ENCODE results near the gene RNF167. TPM values are rescaled to one million over a fixed set of nuclear protein-coding genes. Genes with fewer than 3 reads are reported as not detected.

RNF167 gene
- total and polyA plus RNA-seq, 2 of the 4 experiments (the other 2 are of a cell fraction), result 13.1 to 79.5 TPM

- intact Hi-C loops (cut with micrococcal nuclease) (loop anchor here (1.0 kb wide), 2 partner anchors 18 to 38 kb away; partner anchors contain the start of genes CAMTA2 and SPAG7), in situ Hi-C loops (cut with MboI; ENCODE audit: low sequenced_read_pairs) (no loop called here), dilution Hi-C loops (cut with HindIII; ENCODE audit: low sequenced_read_pairs, unreplicated experiment) (no loop called here)
- peak overlapping the region; percentile 88 for H3K4me2 ChIP-seq (ENCODE audit: low read depth, low read length)
- H3K14ac ChIP-seq (replicated peaks; ENCODE audit: low read depth, low read length), result peak overlapping the region; percentile 98
- peak overlapping the region; percentile 91 for H4K91ac ChIP-seq (ENCODE audit: insufficient read depth, low read depth, low read length)
- ChIA-PET POLR2A (ENCODE audit: unreplicated experiment) (interaction anchor here (0.6 to 3.5 kb wide), 6 partner anchors 8 to 392 kb away, joined by 3 to 19 read pairs (median 6); partner anchors contain the start of genes KIF1C and SPAG7), CTCF (no interaction called here)
- BruUV-seq (replicated peaks), result no TSS peak
- H2BK15ac ChIP-seq (ENCODE audit: low read depth, low read length), result peak overlapping the region; percentile 91; the same call in 1 of the 3 replicates
- H3K4ac ChIP-seq (ENCODE audit: low read depth, low read length), result peak overlapping the region; percentile 97
- TF ChIP-seq RFX5 (IDR thresholded peaks at IDR 0.05; ENCODE audit: low read depth, low read length) (no peak), SMC3 (IDR thresholded peaks at IDR 0.05; ENCODE audit: low read depth, low read length) (no peak), MAZ (IDR thresholded peaks at IDR 0.05; ENCODE audit: borderline replicate concordance, low read depth, low read length) (no peak), CHD1 (IDR thresholded peaks at IDR 0.05; ENCODE audit: low read depth, low read length) (no peak), MAFK (IDR thresholded peaks at IDR 0.05; ENCODE audit: low read depth, low read length) (no peak), RCOR1 (IDR thresholded peaks at IDR 0.05; ENCODE audit: insufficient replicate concordance, low read length) (peak; percentile 37), POLR2A (IDR thresholded peaks at IDR 0.05; ENCODE audit: low read depth, low read length) (no peak; the same call in 1 of the 2 replicates), FOS (IDR thresholded peaks at IDR 0.05; ENCODE audit: low read depth, low read length) (no peak), USF2 (IDR thresholded peaks at IDR 0.05; ENCODE audit: low read depth, low read length) (peak; percentile 65), CEBPB (IDR thresholded peaks at IDR 0.05; ENCODE audit: low read depth, low read length) (no peak), CTCF (conservative IDR thresholded peaks at IDR 0.05; ENCODE audit: low read depth, low read length) (no peak), NFE2L2 (IDR thresholded peaks at IDR 0.05; ENCODE audit: low read depth, low read length) (no peak), BHLHE40 (IDR thresholded peaks at IDR 0.05; ENCODE audit: low read depth, low read length) (peak; percentile 41; the same call in 1 of the 2 replicates), RAD21 (IDR thresholded peaks at IDR 0.05; ENCODE audit: low read length) (no peak), MXI1 (IDR thresholded peaks at IDR 0.05; ENCODE audit: borderline replicate concordance, low read depth, low read length) (0 out of 2 replicates have a peak, but pooled peaks have one; percentile 36), ELK1 (IDR thresholded peaks at IDR 0.05; ENCODE audit: borderline replicate concordance, low read depth, low read length) (no peak)
- peak overlapping the region; percentile 94 for H3K23ac ChIP-seq (ENCODE audit: low read depth, low read length)
- peaks cover 46% of the 10 kb centered on the region for H4K20me1 ChIP-seq (ENCODE audit: insufficient read depth, low read length)
- peak overlapping the region; percentile 85 for H2AFZ ChIP-seq (replicated peaks; ENCODE audit: low read length, poor library complexity)
- peaks cover 27% of the 10 kb centered on the region; the same call in 1 of the 2 replicates for H3K9me1 ChIP-seq (ENCODE audit: insufficient read depth, low read length)
- H2BK20ac ChIP-seq (ENCODE audit: low read depth, low read length), result peak overlapping the region; percentile 94; the same call in 1 of the 2 replicates
- peak overlapping the region; percentile 91 for H3K27ac ChIP-seq (ENCODE audit: insufficient read depth, low read length)
- ATAC-seq (ENCODE audit: low read depth) (peak; percentile 62), DNase-seq (peak; percentile 89)
- peak overlapping the region; percentile 96 for H2AK9ac ChIP-seq (replicated peaks; ENCODE audit: low read depth, low read length, poor library complexity)
- no peaks in the 10 kb centered on the region for H3K27me3 ChIP-seq (ENCODE audit: control insufficient read depth, insufficient read depth, low read length)
- peak overlapping the region; percentile 71 for H3K18ac ChIP-seq (ENCODE audit: low read depth, low read length)
- H3K36me3 ChIP-seq (ENCODE audit: control insufficient read depth, insufficient read depth, low read length), result peaks cover 26% of the 10 kb centered on the region
- peak overlapping the region; percentile 95 for H2BK120ac ChIP-seq (ENCODE audit: low read depth, low read length)
- H4K5ac ChIP-seq (ENCODE audit: low read depth, low read length), result peak overlapping the region; percentile 61
- WGBS, 2 experiments (ENCODE audit: extremely low coverage in 2 of 2, insufficient read length in 1 of 2), result 0% methylated on average over 2 of the region's 40 CpGs; no CpG with 5 or more reads in 1 of the 2 experiments
- H2BK5ac ChIP-seq (ENCODE audit: low read depth, low read length, poor library complexity, severe bottlenecking), result peak overlapping the region; percentile 90
- H3K56ac ChIP-seq (ENCODE audit: extremely low read depth, insufficient read depth, low read length), result peak overlapping the region; percentile 95
- H3K4me1 ChIP-seq (ENCODE audit: control insufficient read depth, insufficient read depth, low read length), result peaks cover 38% of the 10 kb centered on the region
- H3K4me3 ChIP-seq (ENCODE audit: insufficient read depth, low read depth, low read length), result peak overlapping the region; percentile 98
- no peaks in the 10 kb centered on the region for H3K9me3 ChIP-seq (ENCODE audit: control insufficient read depth, insufficient read depth, low read length)
- H3K79me1 ChIP-seq (ENCODE audit: low read depth in 1 of 2, low read length in 2 of 2), result peaks cover 17 to 40% of the 10 kb centered on the region in 2 experiments; a peak in 3 of 4 replicates
- peak overlapping the region; percentile 62 to 99 for H4K8ac ChIP-seq (ENCODE audit: low read depth in 2 of 2, low read length in 2 of 2)
- H2AK5ac ChIP-seq (ENCODE audit: low read depth, low read length), result peak overlapping the region; percentile 79
- H3K9ac ChIP-seq (ENCODE audit: low read depth, low read length), result peak overlapping the region; percentile 87
These were observed 8.9 kb downstream of the RNF167 start for GRCh38 chr17:4948931-4949320.
